Retinal pigment epithelial cell (primary cell): ENCODE results near the gene KANK3.
"Not testable (repeated sequence)": the region's sequence is repeated elsewhere in the genome, so short reads cannot be mapped to it uniquely, and the experiment has no call there.

ENCODE experiments used
- DNase-seq: peaks from one replicate; pipeline ENCODE4 v3.0.0-alpha.2; 2010; ENCODE audit warnings: low read depth
- H3K4me3 ChIP-seq: 2 replicates; pipeline ENCODE4 v1.5.1; 2011; ENCODE audit warnings: mild to moderate bottlenecking, low read length, control low read depth, moderate library complexity
- TF ChIP-seq, protein P1 (sequence below): conservative IDR thresholded peaks from 2 replicates; pipeline ENCODE4 v1.5.1; 2011; ENCODE audit warnings: low read depth, low read length, control low read depth, inconsistent platforms

The KANK3 gene

DNA sequence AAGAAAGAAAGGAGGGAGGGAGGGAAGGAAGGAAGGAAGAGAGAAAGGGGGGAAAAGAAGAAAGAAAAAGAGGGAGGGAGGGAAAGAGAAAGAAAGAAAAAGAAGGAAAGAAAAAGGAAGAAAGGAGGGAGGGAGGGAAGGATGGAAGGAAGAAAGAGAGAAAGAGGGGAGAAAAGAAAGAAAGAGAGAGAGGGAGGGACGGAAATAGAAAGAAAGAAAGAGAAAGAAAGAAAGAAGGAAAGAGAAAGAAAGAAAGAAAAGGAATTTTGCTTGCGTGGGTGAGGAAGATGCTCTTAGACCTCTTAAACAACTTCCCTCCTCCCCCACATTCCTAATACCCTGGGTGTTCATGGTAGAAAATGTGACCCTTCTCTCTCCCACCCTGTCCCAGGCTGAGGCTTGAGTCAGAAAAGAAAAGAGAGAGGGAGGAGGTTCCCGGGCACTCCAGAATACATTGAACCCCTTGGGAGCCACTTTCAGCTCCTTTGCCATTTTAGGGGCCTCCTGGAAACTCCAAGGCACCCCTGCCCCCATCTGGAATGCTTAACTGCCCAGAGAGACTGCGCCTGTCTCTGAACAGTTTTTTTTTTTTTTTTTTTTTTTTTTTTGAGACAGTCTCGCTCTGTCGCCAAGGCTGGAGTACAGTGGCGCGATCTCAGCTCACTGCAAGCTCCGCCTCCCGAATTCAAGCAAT lies 9.2 kb upstream of the KANK3 start:
- TF ChIP-seq, protein P1, sequence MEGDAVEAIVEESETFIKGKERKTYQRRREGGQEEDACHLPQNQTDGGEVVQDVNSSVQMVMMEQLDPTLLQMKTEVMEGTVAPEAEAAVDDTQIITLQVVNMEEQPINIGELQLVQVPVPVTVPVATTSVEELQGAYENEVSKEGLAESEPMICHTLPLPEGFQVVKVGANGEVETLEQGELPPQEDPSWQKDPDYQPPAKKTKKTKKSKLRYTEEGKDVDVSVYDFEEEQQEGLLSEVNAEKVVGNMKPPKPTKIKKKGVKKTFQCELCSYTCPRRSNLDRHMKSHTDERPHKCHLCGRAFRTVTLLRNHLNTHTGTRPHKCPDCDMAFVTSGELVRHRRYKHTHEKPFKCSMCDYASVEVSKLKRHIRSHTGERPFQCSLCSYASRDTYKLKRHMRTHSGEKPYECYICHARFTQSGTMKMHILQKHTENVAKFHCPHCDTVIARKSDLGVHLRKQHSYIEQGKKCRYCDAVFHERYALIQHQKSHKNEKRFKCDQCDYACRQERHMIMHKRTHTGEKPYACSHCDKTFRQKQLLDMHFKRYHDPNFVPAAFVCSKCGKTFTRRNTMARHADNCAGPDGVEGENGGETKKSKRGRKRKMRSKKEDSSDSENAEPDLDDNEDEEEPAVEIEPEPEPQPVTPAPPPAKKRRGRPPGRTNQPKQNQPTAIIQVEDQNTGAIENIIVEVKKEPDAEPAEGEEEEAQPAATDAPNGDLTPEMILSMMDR: no peak
- no peak for DNase-seq
- H3K4me3 ChIP-seq: peak overlapping the region; percentile 30

DNA sequence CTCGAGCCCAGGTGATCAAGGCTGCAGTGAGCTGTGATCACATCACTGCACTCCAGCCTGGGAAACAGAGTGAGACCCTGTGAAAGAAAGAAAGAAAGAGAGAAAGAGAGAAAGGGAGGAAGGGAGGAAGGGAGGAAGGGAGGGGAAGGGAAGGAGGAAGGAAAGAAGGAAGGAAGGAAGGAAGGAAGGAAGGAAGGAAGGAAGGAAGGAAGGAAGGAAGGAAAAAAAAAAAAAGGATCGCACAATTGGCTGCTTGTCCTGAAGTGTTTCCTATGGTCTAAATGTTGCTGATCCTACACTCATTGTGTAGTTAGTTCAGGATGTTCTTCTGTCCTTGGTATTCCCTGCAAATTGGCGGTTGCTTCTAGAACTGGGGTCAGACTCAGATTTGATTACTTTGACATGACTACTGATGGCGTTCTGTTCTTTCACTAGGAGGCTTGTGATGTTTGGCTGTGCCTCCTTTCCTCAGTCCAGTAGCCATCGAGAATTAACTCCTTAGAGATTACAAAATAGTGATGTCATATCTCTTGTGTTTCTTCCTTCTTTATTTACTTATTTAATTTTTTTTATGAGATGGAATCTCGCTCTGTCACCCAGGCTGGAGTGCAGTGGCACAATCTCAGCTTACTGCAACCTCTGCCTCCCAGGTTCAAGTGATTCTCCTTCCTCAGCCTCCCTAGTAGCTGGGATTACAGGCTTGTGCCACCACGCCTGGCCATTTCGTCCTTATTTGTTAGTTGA lies 6.7 kb upstream of the KANK3 start:
- not testable (repeated sequence) for H3K4me3 ChIP-seq

DNA sequence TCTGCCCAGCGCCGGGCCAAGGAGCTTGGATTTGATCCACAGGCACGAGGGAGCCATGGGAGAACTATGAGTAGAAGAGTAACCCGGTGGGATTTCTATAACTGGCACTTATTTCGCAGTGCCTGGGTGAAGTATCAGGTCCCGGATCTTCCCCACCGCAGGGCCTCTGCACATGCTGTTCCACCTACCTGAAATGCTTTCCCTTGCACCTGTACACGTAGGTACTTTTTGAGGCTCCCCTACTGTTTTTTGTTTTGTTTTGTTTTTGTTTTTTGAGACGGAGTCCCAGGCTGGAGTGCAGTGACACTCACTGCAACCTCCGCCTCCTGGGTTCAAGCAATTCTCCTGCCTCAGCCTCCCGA lies 402 bp upstream of the KANK3 start:
- DNase-seq: no peak
- peak overlapping the region; percentile 12 for H3K4me3 ChIP-seq
- TF ChIP-seq, protein P1: no peak

More for the DNA sequence above, 6.7 kb upstream of the KANK3 start:
- not testable (repeated sequence) for DNase-seq

DNA sequence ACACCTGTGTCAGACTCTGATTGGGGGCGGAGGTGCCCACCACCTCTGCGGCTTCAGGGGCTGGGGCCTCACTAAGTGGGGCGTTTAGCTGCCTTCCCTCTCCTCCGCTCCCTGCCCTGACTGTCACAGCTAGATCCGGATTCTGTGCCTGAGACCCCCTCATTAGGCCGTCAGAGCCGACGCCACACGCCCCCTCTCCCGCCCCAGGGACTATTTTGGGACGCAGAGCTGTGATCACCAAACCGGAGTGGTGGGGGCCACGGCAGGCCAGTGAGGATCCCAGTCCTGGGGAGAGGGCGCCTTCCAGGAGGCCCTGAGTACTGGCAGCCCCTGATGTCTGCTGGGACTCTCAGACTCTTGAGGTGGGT lies 762 bp downstream of the KANK3 start:
- TF ChIP-seq, protein P1: no peak
- H3K4me3 ChIP-seq: no peak overlapping the region
- DNase-seq: no peak

DNA sequence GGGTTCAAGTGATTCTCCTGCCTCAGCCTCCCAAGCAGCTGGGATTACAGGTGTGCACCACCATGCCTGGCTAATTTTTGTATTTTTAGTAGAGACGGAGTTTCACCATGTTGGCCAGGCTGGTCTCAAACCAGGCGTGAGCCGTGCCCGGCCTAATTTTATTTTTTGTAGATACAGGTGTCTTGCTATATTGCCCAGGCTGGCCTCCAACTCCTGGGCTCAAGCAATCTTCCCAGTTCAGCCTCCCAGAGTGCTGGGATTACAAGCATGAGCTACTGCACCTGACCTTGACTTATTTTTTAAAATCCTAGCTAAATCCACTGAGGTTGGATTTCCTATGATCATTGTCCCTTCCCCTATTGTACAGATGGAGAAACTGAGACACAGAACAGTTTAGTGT lies 1.6 kb downstream of the KANK3 start:
- DNase-seq, H3K4me3 ChIP-seq: not testable (repeated sequence)

DNA sequence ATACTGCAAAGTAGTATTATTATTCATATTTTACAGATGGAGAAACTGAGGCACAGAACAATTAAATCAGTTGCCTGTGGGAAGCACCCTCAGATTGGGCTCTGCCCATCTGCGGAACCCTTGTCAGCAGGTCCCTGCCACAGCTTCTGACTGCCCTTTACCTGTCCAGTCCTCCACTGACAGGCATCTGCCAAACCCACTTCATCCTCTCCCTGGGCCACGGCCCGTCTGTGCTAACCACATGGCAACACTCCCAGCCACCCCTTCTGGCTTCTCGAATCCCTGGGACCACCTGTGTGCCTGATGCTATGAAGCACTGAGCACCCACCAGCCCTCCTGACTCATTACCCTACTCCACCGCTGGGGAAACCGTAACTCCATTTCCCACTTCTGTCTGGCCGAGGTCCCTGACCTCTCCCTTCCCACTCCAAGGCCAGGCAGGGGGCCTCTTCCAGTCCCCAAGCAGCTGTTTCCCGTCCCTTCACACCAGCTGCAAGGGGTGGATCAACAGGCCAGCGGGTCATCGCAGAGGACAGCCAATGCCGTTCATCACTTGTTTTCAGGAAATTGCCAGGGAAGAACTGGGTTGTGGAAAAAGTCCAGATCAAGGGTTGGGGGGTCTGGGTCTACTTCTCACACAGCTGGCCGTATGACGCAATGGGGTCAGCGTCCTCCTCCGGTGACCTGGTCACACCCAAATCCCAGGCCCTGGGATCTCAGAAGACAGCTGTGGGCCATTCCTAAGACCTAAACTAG lies 2.5 kb downstream of the KANK3 start:
- no peak overlapping the region for H3K4me3 ChIP-seq
- DNase-seq: no peak

DNA sequence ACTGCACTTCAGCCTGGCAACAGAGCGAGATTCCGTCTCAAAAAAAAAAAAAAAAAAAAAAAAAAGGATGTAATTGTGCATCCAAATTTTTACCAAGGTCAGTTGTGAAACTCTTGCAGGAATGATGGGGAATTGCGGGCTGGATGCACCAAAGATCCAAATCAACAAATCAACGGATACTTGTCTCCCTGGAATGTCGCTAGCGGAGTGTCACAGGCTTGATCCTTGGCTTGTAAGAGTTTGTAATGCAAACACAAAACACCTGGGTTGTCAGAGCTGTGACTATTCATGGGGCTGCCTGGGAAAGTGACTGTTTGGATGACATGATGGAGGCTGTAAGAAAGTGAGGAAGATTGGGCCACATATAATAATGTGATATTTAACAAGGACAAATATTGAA lies 4.2 kb downstream of the KANK3 start:
- no peak for DNase-seq
- no peak overlapping the region for H3K4me3 ChIP-seq
- TF ChIP-seq, protein P1: no peak

More for the DNA sequence above, 2.5 kb downstream of the KANK3 start:
- TF ChIP-seq, protein P1: no peak

DNA sequence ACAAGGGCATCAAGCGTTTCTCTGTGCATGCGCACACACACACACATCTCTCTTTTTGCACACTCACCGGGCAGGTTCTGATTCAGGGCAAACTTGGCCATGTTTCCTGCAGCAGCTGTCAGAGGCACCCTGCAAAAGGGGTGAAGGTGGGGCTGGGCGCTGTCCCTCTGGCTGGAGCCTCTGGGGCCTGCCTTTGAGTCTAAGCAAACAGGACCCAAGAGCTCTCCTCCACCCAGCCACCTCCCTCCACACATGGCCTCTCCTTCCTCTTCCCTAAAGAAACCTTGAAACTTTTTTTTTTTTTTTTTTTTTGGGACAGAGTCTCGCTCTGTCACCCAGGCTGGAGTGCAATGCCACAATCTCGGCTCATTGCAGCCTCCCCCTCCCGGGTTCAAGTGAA lies 5.3 kb downstream of the KANK3 start:
- H3K4me3 ChIP-seq: no peak overlapping the region
- TF ChIP-seq, protein P1: no peak
- no peak for DNase-seq
